HS-5 (cell line): ENCODE results near the gene LRRC41.
A peak's percentile ranks its signal among the peaks of the same experiment; 100 is the strongest.
"Not testable (repeated sequence)": the region's sequence is repeated elsewhere in the genome, so short reads cannot be mapped to it uniquely, and the experiment has no call there.

Experiments used
- DNase-seq: peaks from one replicate; pipeline ENCODE4 v3.0.0-alpha.2; 2012; ENCODE audit warnings: low read depth

LRRC41 gene

GRCh38 chr1:46325285-46326076 lies 22.1 kb upstream of the LRRC41 start:
- not testable (repeated sequence) for DNase-seq

GRCh38 chr1:46322191-46322590 lies 18.8 kb upstream of the LRRC41 start:
- not testable (repeated sequence) for DNase-seq

DNA sequence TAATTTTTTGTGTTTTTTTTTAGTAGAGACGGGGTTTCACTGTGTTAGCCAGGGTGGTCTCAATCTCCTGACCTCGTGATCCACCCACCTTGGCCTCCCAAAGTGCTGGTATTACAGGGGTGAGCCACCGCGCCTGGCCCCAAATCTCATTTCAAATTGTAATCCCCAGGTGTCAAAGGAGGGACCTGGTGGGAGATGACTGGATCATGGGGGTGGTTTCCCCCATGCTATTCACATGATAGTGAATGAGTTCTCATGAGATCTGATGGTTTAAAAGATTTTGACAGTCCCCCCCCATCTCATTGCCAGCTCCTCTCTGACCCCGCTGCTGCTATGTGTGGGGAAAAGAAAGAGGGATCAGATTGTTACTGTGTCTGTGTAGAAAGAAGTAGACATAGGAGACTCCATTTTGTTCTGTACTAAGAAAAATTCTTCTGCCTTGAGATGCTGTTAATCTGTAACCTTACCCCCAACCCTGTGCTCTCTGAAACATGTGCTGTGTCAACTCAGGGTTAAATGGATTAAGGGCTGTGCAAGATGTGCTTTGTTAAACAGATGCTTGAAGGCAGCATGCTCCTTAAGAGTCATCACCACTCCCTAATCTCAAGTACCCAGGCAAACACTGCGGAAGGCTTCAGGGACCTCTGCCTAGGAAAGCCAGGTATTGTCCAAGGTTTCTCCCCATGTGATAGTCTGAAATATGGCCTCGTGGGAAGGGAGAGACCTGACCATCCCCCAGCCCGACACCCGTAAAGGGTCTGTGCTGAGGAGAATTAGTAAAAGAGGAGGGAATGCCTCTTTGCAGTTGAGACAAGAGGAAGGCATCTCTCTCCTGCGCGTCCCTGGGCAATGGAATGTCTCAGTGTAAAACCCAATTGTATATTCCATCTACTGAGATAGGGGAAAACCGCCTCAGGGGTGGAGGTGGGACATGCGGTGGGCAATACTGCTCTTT lies 16.8 kb upstream of the LRRC41 start:
- not testable (repeated sequence) for DNase-seq

- not testable (repeated sequence) for DNase-seq
Observed at GRCh38 chr1:46319301-46319700, 15.9 kb upstream of the LRRC41 start.

- no peak for DNase-seq
Observed at GRCh38 chr1:46317323-46317722, 13.9 kb upstream of the LRRC41 start.

- DNase-seq, result peak; percentile 34
Observed at GRCh38 chr1:46315669-46316403, 12.4 kb upstream of the LRRC41 start.

- DNase-seq, result no peak
Observed at GRCh38 chr1:46310321-46310720, 6.9 kb upstream of the LRRC41 start.

DNA sequence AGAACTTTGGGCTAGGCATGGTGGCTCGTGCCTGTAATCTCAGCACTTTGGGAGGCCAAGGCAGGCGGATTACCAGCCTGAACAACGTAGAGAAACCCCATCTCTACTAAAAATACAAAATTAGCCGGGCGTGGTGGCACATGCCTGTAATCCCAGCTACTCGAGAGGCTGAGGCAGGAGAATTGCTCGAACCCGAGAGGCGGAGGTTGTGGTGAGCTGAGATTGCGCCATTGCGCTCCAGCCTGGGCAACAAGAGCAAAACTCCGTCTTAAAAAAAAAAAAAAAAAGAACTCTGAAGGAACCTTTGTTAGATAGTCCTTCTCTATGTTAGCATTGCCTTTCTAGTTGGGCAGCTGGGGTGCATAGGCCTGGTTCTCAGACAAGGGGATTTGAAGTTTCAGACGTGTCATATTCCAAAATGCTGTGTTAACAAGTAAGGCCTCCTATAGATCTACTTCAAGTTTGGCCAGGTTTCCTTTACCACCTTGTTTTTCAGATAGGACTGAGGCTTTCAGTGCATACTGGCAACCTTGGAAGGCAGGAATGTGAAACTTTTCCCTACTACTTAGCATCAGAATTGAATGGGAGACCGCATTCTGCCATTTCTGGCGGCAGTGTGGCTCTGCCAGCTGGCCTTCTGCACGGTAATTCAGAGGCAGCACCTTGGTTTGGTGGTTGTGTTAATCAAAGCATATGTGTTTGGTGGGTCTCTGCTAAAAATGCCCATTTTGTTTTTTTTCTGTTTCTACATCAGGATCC lies 6.2 kb upstream of the LRRC41 start:
- DNase-seq, result no peak

DNA sequence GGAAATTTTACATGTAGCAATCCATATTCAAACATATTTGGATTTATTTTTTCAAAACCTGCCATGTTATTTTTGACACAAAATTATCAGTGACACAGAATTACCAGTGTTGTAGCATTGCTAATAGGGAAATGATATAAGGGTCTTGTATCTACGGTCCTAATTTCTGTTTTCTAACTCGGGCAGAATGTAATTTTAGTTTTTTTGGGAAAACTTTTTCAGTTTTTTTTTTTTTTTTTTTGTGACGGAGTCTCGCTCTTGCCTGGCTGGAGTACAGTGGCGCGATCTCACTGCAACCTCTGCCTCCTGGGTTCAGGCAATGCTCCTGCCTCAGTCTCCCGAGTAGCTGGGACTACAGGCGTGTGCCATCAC lies 2.7 kb upstream of the LRRC41 start:
- DNase-seq, result no peak

DNA sequence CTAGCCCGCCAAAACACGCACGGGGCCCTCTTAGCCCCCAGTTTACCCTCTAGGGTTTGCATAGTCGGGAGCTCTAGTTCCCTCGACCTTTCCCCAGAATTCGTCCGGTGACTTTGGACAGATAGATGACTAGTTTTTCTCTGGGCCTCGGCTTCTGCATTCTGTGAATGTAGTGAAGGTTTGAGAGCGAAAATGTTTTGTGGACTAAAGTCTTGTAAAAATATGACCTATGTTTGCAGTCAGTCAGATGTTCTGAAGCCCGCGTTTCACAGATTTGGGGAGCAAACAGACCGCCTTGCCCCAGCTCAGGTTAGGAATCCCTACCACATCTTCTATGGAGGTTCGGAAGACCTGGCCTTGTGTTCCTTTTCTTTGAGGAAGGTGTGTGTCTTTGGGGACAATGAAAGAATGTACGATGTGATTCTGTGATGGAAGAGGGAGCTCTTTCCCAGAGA lies 483 bp upstream of the LRRC41 start:
- no peak for DNase-seq

DNA sequence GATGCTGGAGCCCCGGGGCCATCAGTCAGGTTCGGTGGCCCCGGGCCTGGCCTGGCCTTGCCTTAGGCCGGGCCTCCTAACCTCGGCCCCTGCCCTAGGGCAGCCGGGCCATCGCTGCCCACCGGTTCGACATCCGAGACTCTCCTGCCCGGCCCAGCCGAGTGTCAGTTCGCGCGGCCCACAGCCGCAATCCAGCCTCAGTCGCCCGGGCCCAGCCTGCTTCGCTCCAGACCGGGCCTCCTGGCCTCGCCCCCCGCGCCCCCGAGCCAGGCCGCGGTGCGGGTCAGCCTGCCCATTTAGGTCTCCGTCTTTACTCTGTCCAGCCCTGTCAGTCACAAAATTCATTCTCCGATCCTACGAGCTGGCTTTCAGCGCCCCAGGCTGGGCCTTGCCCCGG lies 777 bp downstream of the LRRC41 start:
- no peak for DNase-seq

DNA sequence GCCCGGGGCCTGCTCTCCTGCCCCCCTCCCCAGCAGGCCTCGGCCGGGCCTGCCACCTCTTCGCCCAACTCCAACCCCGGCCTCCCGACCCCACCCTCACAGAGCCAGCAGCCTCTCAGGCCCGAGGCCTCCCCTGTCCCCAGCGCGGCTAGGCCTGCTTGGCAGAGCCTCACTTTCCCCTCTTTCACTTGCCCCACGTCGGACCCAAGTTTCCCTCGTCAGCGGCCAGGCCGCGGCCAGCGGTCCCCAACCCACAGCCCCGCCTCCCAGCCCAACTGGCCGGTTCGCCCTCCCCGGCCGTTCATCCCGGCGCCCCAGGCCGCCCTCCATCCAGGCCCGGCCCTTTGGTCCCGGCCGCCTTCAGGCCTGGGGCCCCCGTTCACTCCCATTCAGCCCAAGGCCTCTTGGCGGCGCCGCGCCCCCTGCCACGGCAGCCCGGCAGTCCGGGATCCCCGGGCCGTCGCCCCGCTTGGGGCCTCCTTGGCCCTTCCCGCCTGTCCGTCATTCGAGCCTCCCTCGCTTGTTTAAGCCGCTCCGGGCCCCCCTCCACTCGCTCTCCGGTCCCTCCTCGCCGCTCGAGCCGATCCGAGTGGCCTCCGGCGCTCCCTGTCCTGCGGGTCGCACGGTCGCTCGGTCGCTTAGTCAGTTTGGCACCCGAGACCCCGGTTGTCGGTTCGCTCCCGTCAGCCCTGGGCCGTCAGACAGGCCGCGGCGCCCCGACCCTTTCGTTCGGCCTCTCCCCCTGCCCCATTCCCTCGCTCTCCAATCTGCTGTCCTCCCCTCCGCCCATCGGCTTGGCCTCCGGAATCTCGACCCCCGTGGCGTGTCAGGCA lies 1.4 kb downstream of the LRRC41 start:
- no peak for DNase-seq

DNA sequence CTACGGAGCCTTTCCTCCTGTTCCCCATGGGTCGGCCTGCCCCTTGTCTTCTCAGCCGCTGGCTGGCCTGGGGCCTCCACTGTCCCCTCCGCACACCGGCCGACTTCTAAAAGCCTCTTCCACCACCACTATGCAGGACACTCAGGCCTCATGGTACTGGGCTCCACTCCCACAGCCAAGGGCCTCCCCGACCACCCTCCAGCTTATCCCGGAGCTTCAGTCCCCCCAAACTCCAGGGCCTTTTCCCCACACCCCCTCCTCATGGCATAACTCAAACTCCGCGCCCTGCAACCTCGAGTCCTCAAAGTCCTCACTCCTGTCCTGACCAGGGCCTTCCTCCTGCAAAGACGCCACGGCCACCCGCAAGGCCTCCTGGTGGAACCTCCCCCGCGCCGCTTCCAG lies 2.0 kb downstream of the LRRC41 start:
- no peak for DNase-seq

DNA sequence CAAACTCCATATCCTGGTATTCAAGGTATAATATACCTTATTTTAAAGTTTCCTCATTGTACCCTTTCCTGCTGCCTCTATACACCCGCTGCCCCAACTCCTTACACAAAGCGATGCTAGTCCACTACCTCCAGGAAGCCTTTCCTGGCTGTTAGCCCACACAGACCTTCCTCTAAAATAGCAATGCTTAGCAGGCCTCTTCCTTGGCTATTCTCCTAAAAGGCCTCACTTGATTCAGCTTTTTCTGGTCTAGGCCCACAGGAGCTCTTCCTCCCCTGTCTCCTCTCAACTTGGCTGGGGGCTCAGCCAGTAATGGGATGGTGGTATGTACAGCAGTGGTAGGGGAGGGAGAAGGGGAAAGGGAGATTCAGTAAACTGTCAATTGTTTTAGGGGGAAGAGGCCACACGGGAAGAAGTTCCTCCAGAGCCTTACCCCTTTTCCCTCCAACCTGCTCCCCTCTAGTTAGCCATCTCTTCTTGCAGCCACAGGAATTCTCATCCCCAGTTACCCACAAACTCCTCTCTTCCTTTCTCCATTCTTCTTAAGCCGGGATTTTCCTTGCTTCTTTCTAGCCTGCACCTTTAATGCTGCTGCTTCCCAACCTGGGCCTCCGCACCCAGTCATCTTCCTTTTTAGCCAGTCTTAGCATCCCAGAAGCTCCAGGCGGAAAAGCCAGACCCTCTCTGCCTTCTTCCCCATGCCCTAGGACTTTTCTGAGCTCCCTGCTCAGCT lies 2.6 kb downstream of the LRRC41 start:
- no peak for DNase-seq

DNA sequence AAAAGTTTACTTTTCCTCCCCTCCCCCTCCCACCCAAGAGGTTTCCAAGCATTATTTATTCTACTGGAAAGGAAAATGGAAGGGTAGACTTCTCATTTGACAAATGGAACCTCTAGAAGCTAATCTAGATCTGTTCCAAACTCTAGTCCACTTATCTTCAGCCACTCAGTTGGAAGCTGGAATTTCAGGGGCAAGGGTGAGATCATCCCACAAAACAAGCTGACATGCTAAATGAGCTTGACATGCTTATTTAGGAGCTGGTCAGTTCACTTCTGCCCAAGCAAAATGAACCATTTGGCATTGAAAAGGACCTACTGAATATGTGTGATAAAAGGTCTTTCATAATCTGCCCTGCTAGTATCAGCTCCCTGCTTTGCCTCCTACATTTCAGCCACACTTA lies 5.0 kb downstream of the LRRC41 start:
- no peak for DNase-seq

DNA sequence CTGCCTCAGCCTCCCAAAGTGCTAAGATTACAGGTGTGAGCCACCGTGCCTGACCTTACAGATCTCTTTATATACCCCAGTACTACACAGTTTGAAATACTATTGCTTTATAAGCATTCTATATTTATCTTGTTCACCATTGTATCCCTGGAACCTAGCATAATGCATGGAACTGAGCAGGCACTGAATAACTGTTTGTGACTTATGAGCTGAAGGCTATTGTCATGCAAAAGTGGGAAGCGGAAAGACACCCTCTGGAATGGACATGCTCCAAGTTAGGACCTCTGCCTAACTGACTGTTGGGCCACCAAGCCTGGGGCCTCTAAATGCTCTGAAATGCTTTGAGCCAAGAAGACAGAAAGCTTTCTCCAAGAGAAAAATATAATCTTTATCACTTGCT lies 8.1 kb downstream of the LRRC41 start:
- DNase-seq, result no peak

DNA sequence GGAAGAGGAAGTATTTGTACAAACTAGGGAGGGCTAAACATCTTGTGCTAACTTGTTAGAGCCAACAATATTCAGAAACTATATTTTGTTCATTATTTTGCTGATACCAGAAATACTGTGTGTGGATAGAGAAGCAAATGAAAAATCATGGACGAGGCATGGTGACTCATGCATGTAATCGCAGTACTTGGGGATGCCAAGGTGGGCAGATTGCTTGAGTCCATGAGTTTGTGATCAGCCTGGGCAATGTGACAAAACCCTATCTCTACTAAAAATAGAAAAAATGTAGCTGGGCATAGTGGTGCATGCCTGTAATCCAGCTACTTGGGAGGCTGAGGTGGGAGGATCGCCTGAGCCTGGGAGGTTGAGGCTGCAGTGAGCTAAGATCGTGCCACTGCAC lies 13.4 kb downstream of the LRRC41 start:
- no peak for DNase-seq

DNA sequence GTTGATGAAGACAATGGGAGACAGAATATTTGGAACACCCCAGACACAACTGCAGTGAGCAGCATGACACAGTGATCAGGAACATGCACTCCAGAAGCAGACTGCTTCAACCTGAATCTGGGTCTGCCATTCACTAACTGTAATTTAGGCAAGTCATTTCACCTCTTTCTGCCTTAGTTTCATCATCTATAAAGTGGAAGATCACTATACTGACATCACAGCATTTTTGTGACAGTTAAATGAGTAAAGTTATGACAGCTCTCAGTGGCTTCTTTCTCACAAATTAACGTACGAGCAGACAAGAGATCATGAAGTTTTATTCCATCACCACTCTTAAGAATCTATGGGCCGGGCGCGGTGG lies 14.3 kb downstream of the LRRC41 start:
- no peak for DNase-seq

DNA sequence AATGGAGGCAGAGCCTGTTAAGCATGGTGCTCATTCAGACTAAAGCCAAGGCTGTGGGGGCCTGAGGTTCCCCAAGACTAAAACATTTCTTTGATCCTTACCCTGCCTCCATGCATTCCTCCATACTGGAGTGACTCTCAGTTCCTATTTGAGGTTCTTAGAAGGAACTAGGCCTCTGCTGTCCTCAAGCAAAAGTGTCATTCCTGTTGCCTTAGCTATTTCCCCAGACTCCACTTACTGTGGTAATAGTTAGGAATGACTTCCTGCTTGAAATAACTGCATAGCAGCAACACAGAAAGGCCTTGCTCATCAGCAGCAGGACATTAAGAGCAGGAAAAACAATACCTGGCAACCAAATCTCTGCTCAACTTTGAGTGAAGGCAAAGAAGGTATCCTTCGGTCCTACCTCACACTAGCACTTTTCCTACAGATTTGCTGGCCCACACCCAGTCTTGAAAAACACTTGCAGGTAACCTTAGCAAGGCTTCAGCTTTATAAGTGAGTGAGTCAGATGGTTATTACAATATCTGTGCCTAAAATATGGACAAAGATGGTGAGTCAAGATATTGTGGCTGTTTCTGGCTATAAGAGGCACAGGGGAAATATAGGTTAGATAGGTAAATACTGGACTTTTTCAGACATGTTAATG lies 14.8 kb downstream of the LRRC41 start:
- peak; percentile 60 for DNase-seq
